GM23338 (cell line): ENCODE measurements around the gene SLAMF6. TPM values are rescaled to one million over a fixed set of nuclear protein-coding genes. Genes with fewer than 3 reads are reported as not detected.
"Not testable (repeated sequence)": the region's sequence is repeated elsewhere in the genome, so short reads cannot be mapped to it uniquely, and the experiment has no call there.

Experiments
- ATAC-seq: fragments of 200-7000 bp; cut with Tn5 transposase; 3 replicates; pipeline ENCODE4 v1.9.1; 2020
- DNase-seq: peaks from one replicate; pipeline ENCODE4 v3.0.0-alpha.2; 2015; ENCODE audit warnings: low spot score
- H2AFZ ChIP-seq: fragments of 200-600 bp; sonication (generic); 2 replicates; pipeline ENCODE4 v1.8.0; 2016; ENCODE audit warnings: antibody characterized with exemption, mild to moderate bottlenecking, moderate library complexity
- H3F3A ChIP-seq: fragments of 200-600 bp; sonication (generic); replicated peaks from 2 replicates; pipeline ENCODE4 v1.8.0; 2017; ENCODE audit warnings: antibody characterized with exemption, mixed run types, low read depth
- H3K27ac ChIP-seq: fragments of 200-600 bp; sonication (generic); 2 replicates; pipeline ENCODE4 v1.6.1; 2016; ENCODE audit warnings: low read depth
- H3K27me3 ChIP-seq: fragments of 200-600 bp; sonication (generic); 2 replicates; pipeline ENCODE4 v1.8.0; 2016; ENCODE audit warnings: mild to moderate bottlenecking, mixed run types, moderate library complexity; ENCODE audit not compliant: insufficient read depth
- H3K36me3 ChIP-seq: fragments of 200-600 bp; sonication (generic); 2 replicates; pipeline ENCODE4 v1.8.0; 2016; ENCODE audit warnings: mild to moderate bottlenecking; ENCODE audit not compliant: insufficient read depth
- H3K4me1 ChIP-seq: fragments of 200-600 bp; sonication (generic); 2 replicates; pipeline ENCODE4 v1.8.0; 2016; ENCODE audit warnings: mild to moderate bottlenecking, moderate library complexity; ENCODE audit not compliant: insufficient read depth
- H3K4me2 ChIP-seq: fragments of 200-600 bp; sonication (generic); 2 replicates; pipeline ENCODE4 v1.7.1; 2017; ENCODE audit warnings: mixed run types
- H3K4me3 ChIP-seq: fragments of 200-600 bp; sonication (generic); 2 replicates; pipeline ENCODE4 v1.6.1; 2016; ENCODE audit warnings: mixed run types
- H3K79me2 ChIP-seq: fragments of 200-600 bp; sonication (generic); replicated peaks from 2 replicates; pipeline ENCODE4 v1.8.0; 2017; ENCODE audit warnings: mild to moderate bottlenecking; ENCODE audit not compliant: insufficient read depth
- H3K9me2 ChIP-seq: fragments of 200-600 bp; sonication (generic); 2 replicates; pipeline ENCODE4 v1.8.0; 2017; ENCODE audit not compliant: insufficient read depth
- H4K20me1 ChIP-seq: fragments of 200-600 bp; sonication (generic); replicated peaks from 2 replicates; pipeline ENCODE4 v1.8.0; 2017; ENCODE audit warnings: mild to moderate bottlenecking; ENCODE audit not compliant: insufficient read depth
- H3K27ac Mint-ChIP-seq: 2 replicates; pipeline ENCODE4 v1.8.0; 2020; ENCODE audit warnings: inconsistent platforms, mild to moderate bottlenecking, moderate library complexity, mixed read lengths
- H3K27me3 Mint-ChIP-seq: 3 replicates; pipeline ENCODE4 v1.8.0; 2022; ENCODE audit warnings: low read depth, mild to moderate bottlenecking, moderate library complexity, mixed read lengths, inconsistent platforms; ENCODE audit not compliant: insufficient read depth, poor library complexity
- H3K36me3 Mint-ChIP-seq: 3 replicates; pipeline ENCODE4 v1.8.0; 2021; ENCODE audit warnings: low read depth, mild to moderate bottlenecking, inconsistent platforms, moderate library complexity, mixed read lengths
- H3K4me1 Mint-ChIP-seq: 3 replicates; pipeline ENCODE4 v1.8.0; 2020; ENCODE audit warnings: mild to moderate bottlenecking, inconsistent platforms, mixed read lengths
- H3K4me3 Mint-ChIP-seq: 3 replicates; pipeline ENCODE4 v1.8.0; 2021; ENCODE audit warnings: moderate library complexity, mild to moderate bottlenecking, inconsistent platforms, mixed read lengths
- H3K9me3 Mint-ChIP-seq: 3 replicates; pipeline ENCODE4 v1.8.0; 2020; ENCODE audit warnings: moderate library complexity, mild to moderate bottlenecking, inconsistent platforms, mixed read lengths
- CREB1 ChIP-seq: fragments of 250-450 bp; sonication (Bioruptor Pico); IDR thresholded peaks from 2 replicates; pipeline ENCODE4 v1.5.0; 2020; ENCODE audit warnings: low read depth, mild to moderate bottlenecking, moderate library complexity
- EZH2 ChIP-seq: fragments of 200-600 bp; sonication (generic); IDR thresholded peaks from one replicate; pipeline ENCODE4 v1.8.0; 2017; ENCODE audit warnings: antibody characterized with exemption, mild to moderate bottlenecking, low read depth; ENCODE audit not compliant: unreplicated experiment
- EZH2phosphoT487 ChIP-seq: fragments of 200-600 bp; sonication (generic); IDR thresholded peaks from one replicate; pipeline ENCODE4 v1.8.1; 2018; ENCODE audit warnings: antibody characterized with exemption; ENCODE audit not compliant: unreplicated experiment
- JUNB ChIP-seq: IDR thresholded peaks from one replicate; pipeline ENCODE4 v1.6.1; 2016; ENCODE audit warnings: antibody characterized with exemption; ENCODE audit not compliant: unreplicated experiment
- NANOG ChIP-seq: IDR thresholded peaks from 2 replicates; pipeline ENCODE4 v1.6.1; 2016; ENCODE audit warnings: antibody characterized with exemption, borderline replicate concordance
- POLR2AphosphoS5 ChIP-seq: IDR thresholded peaks from 2 replicates; pipeline ENCODE4 v1.6.1; 2016; ENCODE audit warnings: antibody characterized with exemption, low read depth
- STAT1 ChIP-seq: IDR thresholded peaks from one replicate; pipeline ENCODE4 v1.6.1; 2016; ENCODE audit warnings: antibody characterized with exemption; ENCODE audit not compliant: unreplicated experiment
- ZNF331 ChIP-seq: fragments of 250-450 bp; sonication (Bioruptor Pico); IDR thresholded peaks from 2 replicates; pipeline ENCODE4 v1.5.0; 2020; ENCODE audit warnings: low read depth, mild to moderate bottlenecking, moderate library complexity
- ZNF462 ChIP-seq: fragments of 250-450 bp; sonication (Bioruptor Pico); IDR thresholded peaks from 2 replicates; pipeline ENCODE4 v1.5.0; 2020; ENCODE audit warnings: mild to moderate bottlenecking, moderate library complexity
- polyA plus RNA-seq: library from polyadenylated mRNA; unstranded; fragments of >200 nt; fragmentation: Nextera tagmentation; extraction: Ambion mirVana; gene quantifications from 2 replicates; pipeline ENCODE4 v1.2.1, GENCODE V29; 2016
- total RNA-seq: library from RNA; depleted of rRNA; stranded (reverse); fragments of >200 nt; shearing (Covaris generic); gene quantifications from 2 replicates; pipeline ENCODE4 v1.2.3, GENCODE V29; 2014
- TF ChIP-seq, protein P1 (sequence below): IDR thresholded peaks from one replicate; pipeline ENCODE4 v1.6.1; 2018; ENCODE audit warnings: antibody characterized with exemption; ENCODE audit not compliant: unreplicated experiment

Gene SLAMF6
- total and polyA plus RNA-seq, 2 experiments from 2014 or later = not detected

- not testable (repeated sequence) for H3K79me2 ChIP-seq, DNase-seq, H3K27me3 ChIP-seq, H3K36me3 ChIP-seq, H3K36me3 Mint-ChIP-seq, H3K4me1 Mint-ChIP-seq, H3K27ac ChIP-seq, H3K27me3 Mint-ChIP-seq, H3K9me2 ChIP-seq, ATAC-seq, H3K4me3 Mint-ChIP-seq, H3K4me3 ChIP-seq, H2AFZ ChIP-seq, H3K27ac Mint-ChIP-seq, H4K20me1 ChIP-seq, H3K4me2 ChIP-seq, H3F3A ChIP-seq, H3K4me1 ChIP-seq
- peaks cover 16% of the 10 kb centered on the region for H3K9me3 Mint-ChIP-seq
Observed at GRCh38 chr1:160559437-160559836, 36.4 kb upstream of the SLAMF6 start.

- no peak overlapping the region for H3K4me3 Mint-ChIP-seq
- H3K4me3 ChIP-seq = no peak overlapping the region
- no peaks in the 10 kb centered on the region for H3K79me2 ChIP-seq
- H3K4me2 ChIP-seq = no peak overlapping the region
- H3K27ac ChIP-seq = no peak overlapping the region
- H3K4me1 ChIP-seq = no peaks in the 10 kb centered on the region
- peaks cover 16% of the 10 kb centered on the region for H3K9me3 Mint-ChIP-seq
- H3K36me3 Mint-ChIP-seq = no peaks in the 10 kb centered on the region
- H4K20me1 ChIP-seq = no peaks in the 10 kb centered on the region
- H3F3A ChIP-seq = no peaks in the 10 kb centered on the region
- peaks cover 3% of the 10 kb centered on the region; the same call in 1 of the 2 replicates for H3K36me3 ChIP-seq
- no peaks in the 10 kb centered on the region for H3K4me1 Mint-ChIP-seq
- peaks cover 6% of the 10 kb centered on the region; the same call in 1 of the 2 replicates for H3K9me2 ChIP-seq
- H2AFZ ChIP-seq = no peak overlapping the region
- DNase-seq = no peak
- H3K27me3 Mint-ChIP-seq = no peaks in the 10 kb centered on the region
- no peaks in the 10 kb centered on the region for H3K27me3 ChIP-seq
- ATAC-seq = no peak
- no peak overlapping the region for H3K27ac Mint-ChIP-seq
- TF ChIP-seq CREB1 (CRISPR knock-in tag) = no peak
- no peak for TF ChIP-seq ZNF331 (CRISPR knock-in tag)
- no peak for TF ChIP-seq EZH2phosphoT487
- TF ChIP-seq POLR2AphosphoS5 = no peak
- TF ChIP-seq NANOG = no peak
- no peak for TF ChIP-seq EZH2
- TF ChIP-seq, protein P1, sequence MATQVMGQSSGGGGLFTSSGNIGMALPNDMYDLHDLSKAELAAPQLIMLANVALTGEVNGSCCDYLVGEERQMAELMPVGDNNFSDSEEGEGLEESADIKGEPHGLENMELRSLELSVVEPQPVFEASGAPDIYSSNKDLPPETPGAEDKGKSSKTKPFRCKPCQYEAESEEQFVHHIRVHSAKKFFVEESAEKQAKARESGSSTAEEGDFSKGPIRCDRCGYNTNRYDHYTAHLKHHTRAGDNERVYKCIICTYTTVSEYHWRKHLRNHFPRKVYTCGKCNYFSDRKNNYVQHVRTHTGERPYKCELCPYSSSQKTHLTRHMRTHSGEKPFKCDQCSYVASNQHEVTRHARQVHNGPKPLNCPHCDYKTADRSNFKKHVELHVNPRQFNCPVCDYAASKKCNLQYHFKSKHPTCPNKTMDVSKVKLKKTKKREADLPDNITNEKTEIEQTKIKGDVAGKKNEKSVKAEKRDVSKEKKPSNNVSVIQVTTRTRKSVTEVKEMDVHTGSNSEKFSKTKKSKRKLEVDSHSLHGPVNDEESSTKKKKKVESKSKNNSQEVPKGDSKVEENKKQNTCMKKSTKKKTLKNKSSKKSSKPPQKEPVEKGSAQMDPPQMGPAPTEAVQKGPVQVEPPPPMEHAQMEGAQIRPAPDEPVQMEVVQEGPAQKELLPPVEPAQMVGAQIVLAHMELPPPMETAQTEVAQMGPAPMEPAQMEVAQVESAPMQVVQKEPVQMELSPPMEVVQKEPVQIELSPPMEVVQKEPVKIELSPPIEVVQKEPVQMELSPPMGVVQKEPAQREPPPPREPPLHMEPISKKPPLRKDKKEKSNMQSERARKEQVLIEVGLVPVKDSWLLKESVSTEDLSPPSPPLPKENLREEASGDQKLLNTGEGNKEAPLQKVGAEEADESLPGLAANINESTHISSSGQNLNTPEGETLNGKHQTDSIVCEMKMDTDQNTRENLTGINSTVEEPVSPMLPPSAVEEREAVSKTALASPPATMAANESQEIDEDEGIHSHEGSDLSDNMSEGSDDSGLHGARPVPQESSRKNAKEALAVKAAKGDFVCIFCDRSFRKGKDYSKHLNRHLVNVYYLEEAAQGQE = no peak
- TF ChIP-seq JUNB = no peak
- TF ChIP-seq ZNF462 (CRISPR knock-in tag) = no peak
- TF ChIP-seq STAT1 = no peak
Observed at GRCh38 chr1:160558660-160559380, 35.8 kb upstream of the SLAMF6 start.
